ENCODE measurements around the gene ASPM. TPM values are rescaled to one million over a fixed set of nuclear protein-coding genes. Genes with fewer than 3 reads are reported as not detected.

The ASPM gene
- polyA plus RNA-seq, 1 donor (not counting 4 experiments of a cell fraction or from before 2014, with no cell fraction given): 10.0 TPM

GRCh38 chr1:197062692-197063091, 83.8 kb downstream of the ASPM start:
- H4K20me1 ChIP-seq (ENCODE audit: control insufficient read depth, extremely low read depth, insufficient read depth, low read length): no peaks in the 10 kb centered on the region
- H3K27ac ChIP-seq (ENCODE audit: control insufficient read depth, insufficient read depth, low read length): no peak overlapping the region
- FAIRE-seq: no peak
- H3K36me3 ChIP-seq (ENCODE audit: control insufficient read depth in 2 of 2, extremely low read depth in 1 of 2, insufficient read depth in 2 of 2, low read length in 2 of 2): no peaks in the 10 kb centered on the region
- H3K4me1 ChIP-seq (ENCODE audit: control insufficient read depth, extremely low read depth, insufficient read depth, low read length): no peaks in the 10 kb centered on the region
- no peak overlapping the region for H3K4me2 ChIP-seq (ENCODE audit: control insufficient read depth, extremely low read depth, insufficient read depth, low read depth, low read length)
- no peaks in the 10 kb centered on the region for H3K9me3 ChIP-seq (ENCODE audit: control insufficient read depth, low read depth, low read length)
- H2AFZ ChIP-seq (ENCODE audit: control insufficient read depth, low read length): no peak overlapping the region
- no peaks in the 10 kb centered on the region for H3K79me2 ChIP-seq (ENCODE audit: control insufficient read depth, insufficient read depth, low read length)
- dilution Hi-C loops (cut with MboI; ENCODE audit: extremely low pct_ligation_motif_present, low sequenced_read_pairs): no loop called here
- DNase-seq (ENCODE audit: low read depth, low spot score): no peak
- H3K9me1 ChIP-seq (ENCODE audit: control insufficient read depth, extremely low read depth, insufficient read depth, low read length): no peaks in the 10 kb centered on the region
- no peaks in the 10 kb centered on the region for H3K27me3 ChIP-seq (ENCODE audit: control insufficient read depth, extremely low read depth, insufficient read depth, low read length)
- no peak overlapping the region for H3K9ac ChIP-seq (ENCODE audit: control insufficient read depth, extremely low read depth, insufficient read depth, low read length)
- TF ChIP-seq CTCF (optimal IDR thresholded peaks at IDR 0.05 in 1 of 3, IDR thresholded peaks at IDR 0.05 in 1 of 3, conservative IDR thresholded peaks at IDR 0.05 in 1 of 3; ENCODE audit: extremely low read depth in 1 of 3, insufficient read depth in 2 of 3, low read length in 3 of 3) (no peak), EZH2 (IDR thresholded peaks at IDR 0.05; ENCODE audit: low read length) (no peak)
- no peak overlapping the region for H3K4me3 ChIP-seq (ENCODE audit: control insufficient read depth in 2 of 3, extremely low read depth in 1 of 3, insufficient read depth in 2 of 3, low read depth in 1 of 3, low read length in 3 of 3)

GRCh38 chr1:197049100-197049499, 97.4 kb downstream of the ASPM start:
- Histone ChIP-seq H3K4me3 (ENCODE audit: control insufficient read depth in 2 of 3, extremely low read depth in 1 of 3, insufficient read depth in 2 of 3, low read depth in 1 of 3, low read length in 3 of 3) (no peak overlapping the region), H2AFZ (ENCODE audit: control insufficient read depth, low read length) (no peak overlapping the region), H3K9me1 (ENCODE audit: control insufficient read depth, extremely low read depth, insufficient read depth, low read length) (no peaks in the 10 kb centered on the region), H3K27ac (ENCODE audit: control insufficient read depth, insufficient read depth, low read length) (no peak overlapping the region), H3K9ac (ENCODE audit: control insufficient read depth, extremely low read depth, insufficient read depth, low read length) (no peak overlapping the region), H4K20me1 (ENCODE audit: control insufficient read depth, extremely low read depth, insufficient read depth, low read length) (no peaks in the 10 kb centered on the region), H3K79me2 (ENCODE audit: control insufficient read depth, insufficient read depth, low read length) (no peaks in the 10 kb centered on the region), H3K27me3 (ENCODE audit: control insufficient read depth, extremely low read depth, insufficient read depth, low read length) (no peaks in the 10 kb centered on the region), H3K9me3 (ENCODE audit: control insufficient read depth, low read depth, low read length) (no peaks in the 10 kb centered on the region), H3K4me1 (ENCODE audit: control insufficient read depth, extremely low read depth, insufficient read depth, low read length) (no peaks in the 10 kb centered on the region), H3K36me3 (ENCODE audit: control insufficient read depth in 2 of 2, extremely low read depth in 1 of 2, insufficient read depth in 2 of 2, low read length in 2 of 2) (no peaks in the 10 kb centered on the region), H3K4me2 (ENCODE audit: control insufficient read depth, extremely low read depth, insufficient read depth, low read depth, low read length) (no peak overlapping the region)
- FAIRE-seq: no peak
- dilution Hi-C loops (cut with MboI; ENCODE audit: extremely low pct_ligation_motif_present, low sequenced_read_pairs): no loop called here
- TF ChIP-seq EZH2 (IDR thresholded peaks at IDR 0.05; ENCODE audit: low read length) (no peak), CTCF (optimal IDR thresholded peaks at IDR 0.05 in 1 of 3, IDR thresholded peaks at IDR 0.05 in 1 of 3, conservative IDR thresholded peaks at IDR 0.05 in 1 of 3; ENCODE audit: extremely low read depth in 1 of 3, insufficient read depth in 2 of 3, low read length in 3 of 3) (no peak)
- no peak for DNase-seq (ENCODE audit: low read depth, low spot score)
